OCI-M2 (cell line): ENCODE measurements around the gene GDPGP1.

ENCODE experiments used
- DNase-seq: peaks from one replicate; lab custom pipeline; 2025; ENCODE audit not compliant: unreplicated experiment; lab: John Stamatoyannopoulos, UW

GDPGP1 gene

DNA sequence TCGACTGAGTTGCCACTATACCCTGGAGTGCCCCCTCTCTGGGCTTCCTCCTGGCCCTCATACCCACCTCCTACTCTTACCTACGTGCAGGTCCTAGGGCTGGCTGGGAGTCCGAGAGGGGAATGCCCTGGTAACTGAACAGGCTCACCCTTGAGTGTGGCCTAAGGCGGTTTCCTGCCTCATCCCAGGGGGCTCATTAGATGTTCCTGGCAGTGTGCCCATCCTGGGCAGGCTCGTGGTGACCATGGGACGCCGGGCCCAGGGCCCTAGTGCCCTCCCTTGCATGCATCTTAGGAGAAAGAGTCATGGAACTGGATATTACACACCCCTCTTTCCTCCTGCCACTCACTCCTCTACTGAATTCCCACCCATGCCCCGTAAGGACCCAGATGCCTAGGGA lies 30.1 kb upstream of the GDPGP1 start:
- DNase-seq = no peak

DNA sequence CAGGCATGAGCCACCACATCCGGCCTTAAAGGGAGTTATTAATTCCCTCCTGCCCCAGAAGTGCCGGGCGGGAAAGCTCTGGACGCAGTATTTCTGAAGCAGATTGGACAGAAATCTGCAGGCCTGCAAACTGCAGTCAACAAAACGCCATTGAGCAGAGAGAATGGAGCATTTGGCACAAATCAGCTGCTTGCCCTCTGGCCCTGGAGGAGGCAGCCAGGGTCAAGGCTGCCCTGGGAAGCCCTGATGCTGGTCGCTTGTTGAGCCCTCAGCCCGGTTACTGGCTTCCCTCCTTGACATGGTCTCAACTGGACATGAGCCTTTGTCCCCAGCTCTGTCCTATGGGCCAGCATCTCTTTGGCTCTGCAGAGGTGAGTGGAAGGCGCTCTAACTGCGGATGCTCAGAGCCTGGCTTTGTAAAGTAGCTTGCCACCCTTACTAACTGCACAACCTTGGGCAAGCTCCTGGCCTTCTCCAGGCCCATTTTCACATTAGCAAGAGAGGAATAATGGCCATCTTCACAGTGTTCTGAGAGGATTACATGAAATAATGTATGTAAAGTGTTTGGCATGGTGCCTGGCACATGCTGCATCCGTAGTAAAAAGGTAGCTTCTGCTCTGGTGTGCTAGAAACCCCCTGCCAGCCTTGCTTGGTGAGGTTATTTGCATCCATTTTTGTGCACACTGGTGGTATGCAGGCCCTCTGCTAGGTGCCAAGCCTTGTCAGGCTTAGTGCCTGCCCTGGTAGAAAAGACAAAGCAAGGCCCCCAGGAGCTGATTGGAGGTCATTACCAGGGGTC lies 28.8 kb upstream of the GDPGP1 start:
- DNase-seq = no peak

DNA sequence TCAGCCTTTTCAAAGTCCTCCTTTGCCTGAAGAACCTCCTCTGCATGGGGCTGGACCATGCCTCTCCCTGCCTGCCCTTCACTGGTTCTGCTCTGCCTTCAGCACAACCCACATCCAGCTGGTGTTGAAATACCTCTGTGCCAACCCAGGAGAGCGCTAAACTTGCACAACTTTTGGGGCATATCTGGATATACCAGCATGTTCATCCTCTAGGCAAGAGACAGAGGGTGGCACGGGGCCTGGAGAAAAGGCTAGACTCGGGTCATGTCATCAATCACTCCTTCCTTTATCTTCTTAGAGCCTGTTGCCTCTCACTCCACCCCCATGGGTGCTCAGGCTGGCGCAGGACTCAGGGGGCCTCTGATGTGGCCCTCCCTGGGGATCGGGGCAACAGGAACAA lies 28.1 kb upstream of the GDPGP1 start:
- no peak for DNase-seq

DNA sequence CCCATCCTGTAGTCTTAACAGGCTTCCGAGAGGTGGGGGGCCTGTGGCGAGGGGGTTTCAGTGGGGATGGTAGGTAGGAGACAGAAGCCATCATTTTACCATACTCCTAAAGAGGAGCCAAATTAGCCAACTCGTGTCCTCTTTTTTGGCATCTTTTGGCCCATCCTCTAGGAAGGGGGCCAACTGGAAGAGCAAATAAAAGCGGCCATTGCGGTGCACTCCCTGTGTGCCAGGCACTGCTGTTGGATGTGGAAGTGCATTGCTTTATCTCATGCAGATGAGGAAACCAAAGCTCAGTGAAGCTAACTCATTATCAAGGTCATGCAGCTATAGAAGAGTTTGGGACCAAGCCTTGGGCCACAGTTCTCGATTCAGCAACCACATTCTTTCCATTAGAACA lies 26.8 kb upstream of the GDPGP1 start:
- no peak for DNase-seq

GRCh38 chr15:90208356-90208755 lies 25.7 kb upstream of the GDPGP1 start:
- DNase-seq = no peak

- no peak for DNase-seq
These were observed 24.4 kb upstream of the GDPGP1 start for GRCh38 chr15:90209591-90209990.

DNA sequence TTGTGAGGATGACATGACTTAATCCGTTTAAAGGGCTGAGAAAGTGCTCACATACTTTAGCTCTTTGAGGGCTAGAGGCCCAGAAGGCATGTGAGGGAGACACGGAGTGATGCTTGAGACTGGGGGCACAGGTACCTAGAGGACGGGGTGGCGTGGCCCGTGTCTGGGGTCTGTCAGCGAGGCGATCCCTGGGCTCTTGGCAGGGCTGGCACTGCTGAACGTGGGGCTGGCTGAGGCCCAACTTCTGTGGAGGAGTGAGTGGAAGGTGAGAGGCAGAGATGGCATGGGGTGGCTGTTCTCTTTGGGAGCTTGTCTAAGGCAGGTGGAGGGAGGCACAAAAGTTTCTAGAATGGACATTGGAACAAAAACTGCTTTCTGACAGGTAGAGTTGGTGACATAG lies 23.4 kb upstream of the GDPGP1 start:
- DNase-seq = no peak

DNA sequence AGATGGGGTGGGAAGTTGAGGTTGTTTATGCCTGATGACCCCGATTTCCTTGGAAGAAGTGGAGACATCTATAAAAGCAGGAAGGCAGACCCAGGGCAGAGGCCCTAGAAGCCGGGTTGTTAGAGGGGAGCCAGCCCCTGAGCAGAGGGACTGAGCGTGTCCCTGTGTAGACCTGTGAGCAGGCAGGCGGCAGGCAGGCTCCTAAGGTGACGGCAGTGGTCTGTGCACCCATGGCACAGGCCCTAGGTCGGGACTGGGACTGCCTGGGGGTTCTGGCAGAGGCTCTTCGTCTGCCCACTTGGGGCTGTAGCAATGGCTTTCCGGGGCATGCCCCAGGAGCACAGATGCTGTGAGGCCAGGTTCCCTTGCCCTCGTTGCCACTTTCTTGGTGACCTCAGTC lies 23.0 kb upstream of the GDPGP1 start:
- DNase-seq = no peak

DNA sequence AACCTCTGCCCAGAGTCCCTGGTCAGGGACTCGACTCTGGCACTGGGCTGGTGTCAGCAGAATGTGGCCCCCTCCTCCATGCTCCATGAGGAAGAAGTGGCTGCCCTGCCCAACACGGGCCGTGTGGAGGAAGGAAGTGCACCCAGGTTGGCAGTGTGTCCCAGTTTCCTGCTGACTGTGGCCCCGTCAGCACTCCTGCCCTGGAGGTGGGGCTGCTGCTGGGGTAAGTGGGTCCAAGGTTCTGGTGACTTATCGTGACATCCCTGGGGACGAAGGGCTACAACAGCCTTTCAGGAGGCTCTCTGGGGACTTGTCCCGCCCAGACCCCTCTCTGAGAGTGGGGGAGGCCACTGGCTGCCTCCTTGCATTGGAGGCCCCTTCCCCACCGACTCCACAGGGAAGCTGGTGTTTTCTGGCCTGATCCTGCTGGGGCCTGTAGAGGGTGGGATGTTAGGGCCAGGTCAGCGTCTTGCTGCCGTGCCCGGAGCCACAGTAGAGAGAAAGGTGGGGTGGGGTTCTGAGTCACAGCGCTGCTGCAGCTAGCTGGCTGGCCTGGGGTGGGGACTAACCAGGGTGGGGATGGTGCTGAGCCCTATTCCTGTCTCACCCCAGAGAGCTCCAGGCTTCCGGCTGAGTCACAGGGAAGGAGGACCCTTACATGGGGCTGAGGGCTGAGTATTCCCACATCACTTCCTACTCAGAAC lies 22.4 kb upstream of the GDPGP1 start:
- DNase-seq = no peak

DNA sequence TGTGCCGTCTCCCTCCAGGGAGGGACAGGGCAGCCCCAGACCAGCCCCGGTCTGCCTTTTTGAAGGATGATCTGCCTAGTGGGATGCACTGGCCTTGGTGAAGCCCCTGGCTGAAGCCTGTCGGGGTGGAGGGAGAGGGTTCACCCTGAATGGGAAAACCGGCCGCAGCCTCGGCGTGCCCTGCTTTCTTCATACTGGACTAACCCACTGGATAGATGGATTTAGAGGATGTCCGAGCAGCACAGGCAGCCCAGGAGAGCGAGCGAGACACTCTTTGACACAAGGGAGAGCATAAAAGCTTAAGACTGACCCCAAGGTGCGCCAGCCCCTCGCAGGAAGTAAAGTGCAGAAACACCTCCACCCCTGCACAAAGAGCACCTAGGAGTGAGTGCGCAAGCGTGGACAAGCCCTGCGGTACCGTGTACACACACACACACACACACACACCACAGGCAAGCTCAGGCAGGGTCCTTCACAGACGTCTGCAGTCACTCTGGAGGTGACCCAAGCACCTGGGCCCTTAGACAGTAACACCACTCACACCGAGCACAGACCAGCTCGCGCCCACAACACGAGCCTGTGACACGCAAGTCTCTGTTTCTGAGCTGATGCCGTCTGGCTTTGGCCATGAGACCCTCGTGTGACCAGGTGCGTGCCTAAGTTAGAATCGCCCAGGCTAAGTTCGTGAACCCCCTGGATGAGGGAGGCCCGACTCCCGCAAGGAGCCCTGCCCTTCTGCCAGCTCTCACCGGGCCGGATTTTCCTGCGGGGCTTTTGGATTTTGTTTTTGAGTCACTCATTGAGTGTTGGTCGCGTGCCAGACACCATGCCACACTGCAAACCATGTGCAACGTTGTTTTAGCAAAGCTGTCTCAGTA lies 21.5 kb upstream of the GDPGP1 start:
- no peak for DNase-seq

- DNase-seq = no peak
These were observed 20.7 kb upstream of the GDPGP1 start for GRCh38 chr15:90213122-90213817.

- DNase-seq = no peak
These were observed 20.2 kb upstream of the GDPGP1 start for GRCh38 chr15:90213818-90214204.

DNA sequence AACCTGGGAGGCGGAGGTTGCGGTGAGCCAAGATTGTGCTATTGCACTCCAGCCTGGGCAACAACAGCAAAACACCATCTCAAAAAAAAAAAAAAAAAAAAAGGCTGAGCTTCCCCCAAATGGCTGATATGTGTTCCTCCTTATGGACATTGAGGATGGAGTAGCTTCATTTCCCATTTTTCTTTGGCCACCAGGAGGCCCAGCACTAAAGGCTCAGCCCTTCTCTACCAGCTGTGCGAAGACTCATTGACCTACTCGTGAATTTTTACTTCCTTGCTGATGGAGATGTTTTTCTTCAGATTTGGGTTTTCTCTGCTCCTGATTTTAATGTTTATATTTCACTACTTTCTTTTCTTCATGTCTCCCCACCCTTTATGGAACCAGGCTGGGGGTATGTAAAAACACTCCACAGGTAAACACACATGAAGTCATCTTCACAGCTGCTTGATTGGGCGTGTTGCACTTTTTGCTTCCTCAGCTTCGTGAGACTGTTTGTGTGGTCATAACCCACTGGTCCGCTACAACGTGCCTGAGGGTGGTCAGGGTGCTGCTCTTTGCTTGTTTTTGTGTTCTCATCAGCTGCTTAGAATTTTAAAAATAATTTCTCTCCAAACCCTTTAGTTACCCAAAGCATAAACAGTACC lies 19.3 kb upstream of the GDPGP1 start:
- no peak for DNase-seq

GRCh38 chr15:90217671-90218394 lies 16.2 kb upstream of the GDPGP1 start:
- DNase-seq = no peak

DNA sequence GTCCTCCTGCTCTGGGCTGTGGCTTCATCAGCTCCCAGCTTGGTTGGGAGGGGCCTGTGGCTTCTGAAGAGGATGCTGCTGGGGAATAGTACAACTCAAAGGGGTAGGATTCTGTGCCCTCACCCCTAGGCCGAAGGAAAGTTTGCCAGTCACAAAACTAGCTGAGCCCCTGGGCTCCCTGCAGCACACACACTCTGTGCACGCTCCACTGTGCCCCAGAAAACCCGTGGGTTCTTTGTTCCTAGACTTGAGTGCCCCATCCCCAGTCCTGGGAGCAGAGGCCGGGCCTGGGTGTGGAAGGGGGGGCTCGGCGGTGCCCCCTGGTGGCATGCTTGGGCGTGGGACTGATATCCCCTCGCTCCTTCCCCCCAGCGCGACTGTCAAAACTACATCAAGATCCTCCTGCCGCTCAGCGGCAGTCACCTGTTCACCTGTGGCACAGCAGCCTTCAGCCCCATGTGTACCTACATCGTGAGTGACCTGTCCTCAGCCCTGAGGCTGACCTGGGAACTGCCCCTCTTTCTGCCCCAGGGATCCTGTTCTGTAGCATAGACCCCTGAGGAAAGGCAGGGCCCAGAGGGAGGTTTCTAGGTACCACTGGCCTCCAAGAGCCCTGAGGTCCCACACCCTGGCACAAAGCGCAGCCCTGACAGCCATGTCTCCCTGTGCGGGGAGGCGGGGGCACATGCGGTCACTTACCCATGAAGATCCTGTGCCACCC lies 14.4 kb upstream of the GDPGP1 start:
- no peak for DNase-seq

GRCh38 chr15:90221246-90221900 lies 12.6 kb upstream of the GDPGP1 start:
- no peak for DNase-seq

DNA sequence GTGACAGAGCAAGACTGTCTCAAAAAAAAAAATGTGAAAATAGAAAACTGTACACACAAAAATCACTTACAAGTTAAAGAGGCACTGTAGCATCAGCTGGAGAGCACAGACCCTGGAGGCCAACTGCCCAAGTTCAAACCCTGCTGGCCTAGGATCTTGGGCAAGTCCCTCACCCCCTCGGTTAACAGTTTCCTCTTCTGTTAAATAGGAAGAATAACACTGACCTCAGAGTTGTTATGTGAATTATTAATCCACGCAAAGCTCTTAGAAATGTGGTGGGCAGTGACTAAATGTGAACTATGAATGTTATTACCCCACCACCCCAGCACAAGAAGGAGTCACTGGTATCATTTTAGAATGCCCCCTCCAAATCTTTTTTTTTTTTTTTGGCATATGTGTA lies 11.5 kb upstream of the GDPGP1 start:
- no peak for DNase-seq

- DNase-seq = no peak
These were observed 10.4 kb upstream of the GDPGP1 start for GRCh38 chr15:90223441-90224165.
